Rectal smooth muscle tissue (tissue), 1 donor: Measurements from ENCODE around the gene KCNQ1OT1.

Experiments used
- H3K27ac ChIP-seq: one replicate; pipeline ENCODE4 v1.7.0; 2013; ENCODE audit warnings: low read depth, low read length, inconsistent platforms
- H3K27me3 ChIP-seq: one replicate; pipeline ENCODE4 v1.7.0; 2013; ENCODE audit warnings: low read length; ENCODE audit not compliant: control insufficient read depth, insufficient read depth
- H3K36me3 ChIP-seq: one replicate; pipeline ENCODE4 v1.7.0; 2013; ENCODE audit warnings: low read length; ENCODE audit not compliant: control insufficient read depth, insufficient read depth
- H3K4me1 ChIP-seq: one replicate; pipeline ENCODE4 v1.7.0; 2013; ENCODE audit warnings: low read length; ENCODE audit not compliant: control insufficient read depth, insufficient read depth
- H3K4me3 ChIP-seq: one replicate; pipeline ENCODE4 v1.7.0; 2013; ENCODE audit warnings: low read length
- H3K9ac ChIP-seq: one replicate; pipeline ENCODE4 v1.7.0; 2013; ENCODE audit warnings: low read length

The KCNQ1OT1 gene

DNA sequence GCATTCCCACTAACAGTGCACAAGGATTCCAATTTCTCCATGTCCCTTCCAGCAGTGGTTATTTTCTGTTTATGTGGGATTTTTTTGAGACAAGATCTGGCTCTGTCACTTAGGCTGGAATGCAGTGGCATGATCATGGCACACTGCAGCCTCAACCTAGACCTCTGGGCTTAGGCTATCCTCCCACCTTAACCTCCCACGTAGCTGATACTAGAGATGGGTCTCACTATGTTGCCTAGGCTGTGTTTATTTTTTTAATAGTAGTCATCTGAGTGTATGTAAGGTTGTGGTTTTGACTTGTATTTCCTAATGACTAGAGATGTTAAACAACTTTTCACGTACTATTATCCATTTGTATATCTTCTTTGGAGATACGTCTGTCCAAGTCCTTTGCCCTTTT lies 74.6 kb downstream of the KCNQ1OT1 start:
- Histone ChIP-seq H3K36me3 (no peaks in the 10 kb centered on the region), H3K27me3 (no peaks in the 10 kb centered on the region), H3K4me3 (no peak overlapping the region), H3K27ac (no peak overlapping the region), H3K4me1 (no peaks in the 10 kb centered on the region), H3K9ac (no peak overlapping the region)

DNA sequence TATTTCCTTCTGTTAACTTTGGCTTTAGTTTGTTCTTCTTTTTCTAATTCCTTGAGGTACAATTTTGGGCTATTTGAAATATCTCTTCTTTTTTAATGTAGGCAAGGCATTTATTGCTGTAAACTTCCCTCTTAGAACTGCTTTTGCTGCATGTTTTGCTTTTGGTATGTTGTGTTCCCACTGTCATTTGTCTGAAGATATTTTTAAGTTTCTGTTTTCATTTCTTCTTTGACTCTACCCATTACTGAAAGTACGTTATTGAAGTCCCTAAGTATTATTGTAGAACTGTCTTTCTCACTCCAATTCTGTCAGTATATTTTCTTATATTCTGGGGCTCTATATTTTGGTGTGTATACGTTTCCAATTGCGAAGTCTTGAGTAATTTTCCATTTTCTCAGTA lies 77.9 kb downstream of the KCNQ1OT1 start:
- no peaks in the 10 kb centered on the region for H3K4me1 ChIP-seq
- no peak overlapping the region for H3K9ac ChIP-seq

DNA sequence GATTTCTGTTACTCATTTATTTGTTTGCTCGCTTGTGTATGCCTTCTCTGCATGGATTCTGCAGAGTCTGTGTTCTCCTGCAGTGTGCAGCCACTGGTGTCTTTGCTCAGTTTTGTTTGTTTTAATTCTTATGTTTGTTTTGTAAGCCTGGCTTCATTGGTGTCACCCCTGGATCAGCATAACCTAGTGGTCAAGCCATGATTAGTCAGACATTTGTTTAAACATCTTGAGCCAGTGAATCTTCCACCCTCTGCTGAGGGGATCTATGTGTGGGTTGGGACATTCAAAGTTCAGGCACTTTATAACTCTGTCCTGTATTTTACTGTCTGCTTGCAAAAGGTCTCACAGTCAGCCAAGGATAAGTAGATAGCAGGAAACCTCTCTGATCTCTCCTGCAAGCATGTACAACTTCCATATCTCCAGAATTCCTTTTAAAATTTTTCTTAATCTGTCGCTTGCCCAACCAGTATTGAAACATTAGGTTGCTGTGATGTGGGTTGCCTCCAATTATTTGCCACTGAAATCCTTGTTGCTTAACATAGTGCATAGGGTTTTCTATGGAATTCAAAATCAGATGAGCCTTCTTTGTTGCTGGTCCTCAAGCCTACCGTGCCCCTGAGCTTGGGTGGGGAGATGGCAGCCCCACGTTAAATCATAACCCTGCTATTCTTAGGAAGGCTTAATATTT lies 86.8 kb downstream of the KCNQ1OT1 start:
- Histone ChIP-seq H3K27me3 (no peaks in the 10 kb centered on the region), H3K36me3 (no peaks in the 10 kb centered on the region), H3K4me3 (no peak overlapping the region), H3K27ac (no peak overlapping the region), H3K4me1 (no peaks in the 10 kb centered on the region), H3K9ac (no peak overlapping the region)

More for the DNA sequence above, 77.9 kb downstream of the KCNQ1OT1 start:
- Histone ChIP-seq H3K36me3 (no peaks in the 10 kb centered on the region), H3K27me3 (no peaks in the 10 kb centered on the region), H3K4me3 (no peak overlapping the region), H3K27ac (no peak overlapping the region)

- no peaks in the 10 kb centered on the region for H3K36me3 ChIP-seq
- H3K9ac ChIP-seq, result no peak overlapping the region
- H3K4me3 ChIP-seq, result no peak overlapping the region
- H3K27ac ChIP-seq, result no peak overlapping the region
- no peaks in the 10 kb centered on the region for H3K27me3 ChIP-seq
- H3K4me1 ChIP-seq, result no peaks in the 10 kb centered on the region
Measured at GRCh38 chr11:2609345-2609744, 90.4 kb downstream of the KCNQ1OT1 start.

GRCh38 chr11:2599561-2600189 lies 100.1 kb downstream of the KCNQ1OT1 start:
- Histone ChIP-seq H3K27me3 (no peaks in the 10 kb centered on the region), H3K36me3 (no peaks in the 10 kb centered on the region)

DNA sequence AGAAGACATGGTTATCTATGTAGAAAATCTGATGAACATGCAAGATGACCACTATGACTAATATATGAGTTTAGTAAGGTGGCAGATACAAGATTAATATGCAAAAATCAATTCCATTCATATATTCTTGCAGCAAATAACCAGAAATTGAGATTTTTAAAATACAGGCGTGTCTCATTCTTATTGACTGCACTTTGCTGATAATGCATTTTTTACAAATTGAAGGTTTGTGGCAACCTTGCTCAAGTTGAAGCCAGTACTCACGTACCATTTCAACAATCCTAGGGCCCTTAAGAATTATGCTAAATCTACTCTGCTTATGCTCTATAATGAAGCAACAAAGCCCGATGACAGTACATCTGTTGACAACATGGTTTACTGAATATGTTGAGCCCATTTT lies 104.6 kb downstream of the KCNQ1OT1 start:
- Histone ChIP-seq H3K4me3 (no peak overlapping the region), H3K9ac (no peak overlapping the region), H3K4me1 (no peaks in the 10 kb centered on the region), H3K27me3 (no peaks in the 10 kb centered on the region), H3K27ac (no peak overlapping the region), H3K36me3 (no peaks in the 10 kb centered on the region)

More at GRCh38 chr11:2599561-2600189, 100.1 kb downstream of the KCNQ1OT1 start:
- no peak overlapping the region for H3K4me3 ChIP-seq
- H3K9ac ChIP-seq, result no peak overlapping the region
- no peaks in the 10 kb centered on the region for H3K4me1 ChIP-seq
- no peak overlapping the region for H3K27ac ChIP-seq

GRCh38 chr11:2594267-2594666 lies 105.5 kb downstream of the KCNQ1OT1 start:
- Histone ChIP-seq H3K4me3 (no peak overlapping the region), H3K4me1 (no peaks in the 10 kb centered on the region), H3K27me3 (no peaks in the 10 kb centered on the region), H3K27ac (no peak overlapping the region), H3K36me3 (no peaks in the 10 kb centered on the region), H3K9ac (no peak overlapping the region)

DNA sequence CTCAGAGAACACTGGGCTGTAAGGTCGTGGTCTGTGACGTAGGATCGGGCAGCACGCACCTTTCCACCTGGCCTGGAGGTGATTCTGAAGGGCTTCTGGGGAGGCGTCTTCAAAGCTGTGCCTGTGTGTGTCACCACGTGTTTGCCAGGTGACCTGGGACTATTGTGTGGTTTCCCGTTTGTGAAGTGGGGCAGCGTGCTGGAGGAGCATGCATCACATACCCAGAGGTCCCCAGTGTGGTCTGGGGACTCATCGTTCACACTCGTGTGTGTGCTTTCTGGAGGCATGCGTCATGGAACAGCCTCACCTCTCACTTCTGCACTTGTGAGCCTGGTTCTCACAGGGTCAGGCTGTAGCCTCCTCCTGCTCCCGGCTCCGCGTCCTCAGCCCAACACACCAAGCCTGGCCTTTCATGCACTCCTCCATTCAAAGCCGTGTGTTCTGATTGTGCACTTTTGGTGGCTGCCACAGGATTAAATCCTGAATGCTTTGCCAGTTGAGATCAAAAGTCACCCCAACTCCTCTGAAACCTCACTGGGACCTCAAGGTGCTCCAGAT lies 106.3 kb downstream of the KCNQ1OT1 start:
- Histone ChIP-seq H3K9ac (no peak overlapping the region), H3K36me3 (no peaks in the 10 kb centered on the region), H3K27me3 (no peaks in the 10 kb centered on the region), H3K4me1 (no peaks in the 10 kb centered on the region), H3K4me3 (no peak overlapping the region), H3K27ac (no peak overlapping the region)

- Histone ChIP-seq H3K4me3 (no peak overlapping the region), H3K27ac (no peak overlapping the region), H3K27me3 (no peaks in the 10 kb centered on the region), H3K36me3 (no peaks in the 10 kb centered on the region), H3K4me1 (no peaks in the 10 kb centered on the region), H3K9ac (no peak overlapping the region)
Measured at GRCh38 chr11:2592559-2593392, 107.0 kb downstream of the KCNQ1OT1 start.

GRCh38 chr11:2591805-2592204 lies 108.0 kb downstream of the KCNQ1OT1 start:
- Histone ChIP-seq H3K36me3 (no peaks in the 10 kb centered on the region), H3K27ac (no peak overlapping the region), H3K27me3 (no peaks in the 10 kb centered on the region), H3K4me1 (no peaks in the 10 kb centered on the region), H3K9ac (no peak overlapping the region), H3K4me3 (no peak overlapping the region)

GRCh38 chr11:2590965-2591754 lies 108.6 kb downstream of the KCNQ1OT1 start:
- no peak overlapping the region for H3K27ac ChIP-seq
- no peaks in the 10 kb centered on the region for H3K27me3 ChIP-seq
- no peak overlapping the region for H3K4me3 ChIP-seq
- H3K36me3 ChIP-seq, result no peaks in the 10 kb centered on the region
- H3K9ac ChIP-seq, result no peak overlapping the region
- H3K4me1 ChIP-seq, result no peaks in the 10 kb centered on the region
